ENCODE results near the gene FAM200A.
"Not testable (repeated sequence)": the region's sequence is repeated elsewhere in the genome, so short reads cannot be mapped to it uniquely, and the experiment has no call there.

GRCh38 chr7:99501236-99501635 lies 50.7 kb downstream of the FAM200A start:
- not testable (repeated sequence) for TF ChIP-seq POLR2A, CTCF (IDR thresholded peaks at IDR 0.05)

Measured in lower leg skin (tissue), 3 donors.